Activated T-helper 1 cell treated with Interleukin-2 at 50 U/mL for 16 hours (primary cell): ENCODE data around the gene TTC9B.

Experiments used
- DNase-seq: peaks from one replicate; pipeline ENCODE4 v3.0.0-alpha.2; 2020; ENCODE audit warnings: low read depth

Gene TTC9B

GRCh38 chr19:40247735-40248262 lies 29.6 kb upstream of the TTC9B start:
- DNase-seq = no peak

- DNase-seq = no peak
These were observed 29.0 kb upstream of the TTC9B start for GRCh38 chr19:40247178-40247577.

DNA sequence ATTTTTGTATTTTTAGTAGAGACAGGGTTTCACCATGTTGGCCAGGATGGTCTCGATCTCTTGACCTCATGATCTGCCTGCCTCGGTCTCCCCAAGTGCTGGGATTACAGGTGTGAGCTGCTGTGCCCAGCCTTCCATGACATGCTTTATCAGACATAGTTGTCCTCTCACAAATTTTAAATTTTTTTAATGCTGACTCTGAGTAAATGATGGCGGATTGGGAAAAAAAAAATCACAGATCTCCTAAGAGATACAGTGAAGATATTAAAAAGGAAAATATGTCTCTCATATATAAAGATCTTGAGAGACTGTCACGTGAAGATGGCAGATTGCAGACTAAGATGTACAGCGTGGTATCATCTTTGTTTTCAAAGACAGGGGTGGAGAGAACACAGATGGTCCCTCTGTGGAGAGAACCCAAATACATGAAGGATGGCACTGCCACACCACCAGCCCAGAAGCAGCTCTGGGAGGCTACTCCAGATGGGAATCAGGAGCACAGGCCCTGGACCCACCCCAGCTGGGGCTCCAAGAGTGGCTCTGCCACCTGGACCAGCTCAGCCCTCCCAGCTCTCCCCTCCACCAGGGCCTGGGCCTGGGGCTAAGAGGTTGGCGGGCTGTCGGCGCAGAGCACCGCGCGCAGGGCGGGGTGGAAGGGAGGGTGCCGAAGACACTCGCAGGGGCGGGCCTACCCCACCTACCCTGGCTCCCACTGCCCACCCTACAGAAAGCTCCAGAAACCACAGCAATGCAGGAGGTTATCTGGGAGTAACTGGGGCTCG lies 28.3 kb upstream of the TTC9B start:
- no peak for DNase-seq

DNA sequence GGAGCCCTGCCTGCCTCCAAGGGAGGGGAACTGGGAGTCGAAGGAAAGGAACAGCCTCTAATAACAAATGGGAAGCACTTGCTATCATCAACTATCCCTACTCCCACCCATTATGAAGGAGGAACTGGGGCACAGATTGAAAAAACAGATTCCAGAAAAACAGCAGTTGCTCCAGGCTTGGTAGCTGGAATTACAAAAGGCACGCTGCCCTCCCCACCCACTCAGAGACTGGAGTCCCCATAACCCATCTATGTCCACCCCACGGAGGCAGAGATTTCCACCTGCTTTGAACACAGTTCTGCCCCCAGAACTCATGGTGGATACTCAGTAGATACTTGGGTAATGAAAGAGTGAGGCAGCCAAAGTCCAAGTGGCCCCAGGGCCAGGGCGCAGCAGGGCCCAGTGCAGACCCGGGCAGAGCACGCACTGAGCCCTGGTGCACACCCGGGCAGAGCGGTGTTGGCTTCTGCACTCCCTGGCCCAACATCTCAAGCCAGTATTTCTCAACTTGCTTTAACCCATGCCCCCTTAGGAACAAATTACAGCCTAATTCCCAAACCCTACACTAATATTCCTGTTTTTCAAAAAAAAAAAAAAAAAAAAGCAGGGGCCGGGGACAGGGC lies 27.4 kb upstream of the TTC9B start:
- DNase-seq = no peak

- DNase-seq = no peak
These were observed 26.6 kb upstream of the TTC9B start for GRCh38 chr19:40244579-40245317.

DNA sequence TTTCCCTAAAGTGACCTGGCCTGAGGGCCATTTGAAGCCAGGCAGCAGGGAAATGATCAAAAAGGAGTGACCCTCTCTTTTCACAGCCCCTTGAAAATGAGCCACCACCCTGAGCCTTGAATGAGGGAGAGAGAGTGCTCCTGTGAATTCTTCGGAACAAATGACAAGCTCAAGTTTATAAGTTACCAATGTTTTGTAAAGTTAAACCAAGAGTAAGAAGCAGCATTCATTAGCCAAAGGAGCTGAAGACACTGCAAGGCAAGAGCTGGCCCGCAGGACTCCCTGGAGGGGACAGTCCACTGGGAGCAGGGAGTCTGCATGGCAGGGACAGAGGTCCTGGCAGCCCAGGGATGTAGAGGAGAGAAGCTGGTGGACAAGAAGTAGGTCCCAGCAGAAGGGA lies 25.0 kb upstream of the TTC9B start:
- no peak for DNase-seq

GRCh38 chr19:40242480-40242879 lies 24.3 kb upstream of the TTC9B start:
- DNase-seq = no peak

DNA sequence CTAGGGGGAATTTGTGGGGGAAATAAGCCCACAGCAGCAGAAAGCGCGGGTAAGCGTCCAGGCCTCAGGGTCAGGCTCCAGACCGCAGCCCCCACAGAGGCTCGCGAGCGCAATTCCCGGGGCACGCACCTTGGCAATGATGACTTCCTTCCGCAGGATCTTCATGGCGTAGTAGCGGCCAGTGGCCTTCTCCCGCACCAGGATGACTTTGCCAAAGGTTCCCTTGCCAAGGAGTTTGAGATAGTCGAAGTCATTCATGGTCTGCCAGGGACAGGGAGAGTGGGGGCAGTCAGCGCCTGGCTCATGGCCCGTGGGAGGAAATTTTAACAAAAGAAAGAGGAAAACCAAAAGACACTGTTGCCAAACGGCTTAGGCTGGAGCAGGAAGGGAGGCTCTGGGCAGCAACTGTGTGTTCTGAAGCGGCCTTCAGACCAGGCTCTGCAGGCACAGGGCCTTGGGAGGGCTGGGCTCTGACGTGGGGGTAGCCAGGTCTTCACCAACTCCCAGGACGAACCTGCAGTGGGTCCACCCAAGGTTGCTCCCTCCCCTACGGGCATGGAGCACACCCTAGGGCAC lies 23.7 kb upstream of the TTC9B start:
- no peak for DNase-seq

DNA sequence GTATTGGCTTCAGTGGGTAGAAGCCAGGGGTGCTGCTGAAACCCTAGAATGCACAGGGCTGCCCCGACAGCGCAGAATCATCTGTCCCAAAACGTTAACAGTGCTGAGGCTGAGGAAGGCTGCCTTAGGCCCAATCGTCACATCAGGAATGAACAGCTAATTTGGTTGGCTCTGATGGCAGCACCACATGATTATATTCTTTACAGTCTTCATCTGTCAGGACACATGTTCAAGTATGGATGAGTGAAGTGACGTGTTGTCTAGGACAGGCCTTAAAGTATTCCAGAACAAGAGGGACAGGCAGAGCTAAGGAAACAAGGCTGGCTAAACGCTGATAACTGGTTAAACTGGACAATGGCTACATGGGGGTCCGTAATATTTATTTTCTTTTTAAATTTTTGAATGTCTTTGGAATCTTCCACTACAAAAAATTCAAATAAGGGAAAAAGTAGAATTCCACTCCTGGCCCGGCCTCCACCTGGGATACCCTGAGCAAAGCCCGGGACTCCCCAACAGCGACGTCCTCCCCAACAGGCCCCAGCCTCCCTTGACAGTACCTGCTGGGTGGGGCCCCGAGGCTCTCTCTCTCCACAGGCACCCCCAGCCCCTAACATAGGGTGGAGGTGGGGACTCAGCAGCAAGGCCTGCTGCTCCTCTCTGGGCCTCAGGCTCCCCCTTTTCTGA lies 23.1 kb upstream of the TTC9B start:
- DNase-seq = no peak

DNA sequence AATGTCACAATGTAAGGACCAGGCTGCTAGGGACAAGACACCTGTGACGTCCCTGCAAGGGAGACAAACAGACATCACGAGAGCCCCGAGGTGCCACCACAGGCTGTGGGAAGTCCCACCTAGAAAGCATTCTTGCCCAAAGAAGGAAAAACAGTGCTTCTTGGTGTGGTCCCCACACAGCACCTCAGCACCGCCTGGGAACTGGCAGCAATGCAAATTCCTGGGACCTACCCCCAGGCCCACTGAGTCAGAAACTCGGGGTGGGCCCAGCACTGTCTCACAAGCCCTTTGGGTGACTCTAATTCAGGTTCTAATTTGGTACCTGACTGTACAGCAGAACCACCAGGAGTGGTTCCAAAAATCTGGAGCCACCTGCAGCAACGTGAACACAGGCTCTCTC lies 22.1 kb upstream of the TTC9B start:
- DNase-seq = no peak

GRCh38 chr19:40239415-40240226 lies 21.4 kb upstream of the TTC9B start:
- no peak for DNase-seq

DNA sequence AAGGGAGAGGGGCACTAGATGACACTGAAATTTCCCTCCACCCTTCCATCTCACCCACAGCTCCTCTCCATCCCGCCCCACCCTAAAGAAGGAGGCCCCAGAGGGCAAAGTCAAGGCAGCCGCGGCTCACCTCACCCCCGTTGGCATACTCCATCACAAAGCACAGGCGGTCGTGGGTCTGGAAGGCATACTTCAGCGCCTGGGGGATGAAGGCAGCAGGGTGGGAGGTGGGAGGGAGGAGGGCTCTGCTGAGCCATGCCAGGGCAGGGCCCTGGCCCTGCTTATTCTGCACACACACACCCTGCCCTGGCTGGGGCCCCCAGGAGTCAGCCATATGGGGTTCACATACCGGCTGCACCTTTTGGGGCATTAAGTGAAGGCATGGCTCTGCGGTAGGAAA lies 20.6 kb upstream of the TTC9B start:
- DNase-seq = no peak

DNA sequence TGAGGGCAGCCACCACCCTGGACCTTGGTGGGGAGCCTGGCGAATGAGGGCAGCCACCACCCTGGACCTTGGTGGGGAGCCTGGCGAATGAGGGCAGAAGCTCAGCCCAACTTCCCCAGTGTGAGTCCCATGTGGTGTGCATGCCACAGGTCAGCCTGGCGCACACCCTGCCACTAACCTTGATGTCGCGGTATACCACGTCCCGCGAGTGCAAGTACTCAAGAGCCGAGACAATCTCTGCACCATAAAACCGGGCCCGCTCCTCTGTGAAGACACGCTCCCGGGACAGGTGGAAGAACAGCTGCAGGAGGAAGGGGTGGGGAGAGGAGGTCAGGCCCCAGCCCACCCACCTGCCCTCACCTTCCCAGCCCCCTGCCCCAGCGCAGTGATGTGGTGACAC lies 19.6 kb upstream of the TTC9B start:
- DNase-seq = no peak

DNA sequence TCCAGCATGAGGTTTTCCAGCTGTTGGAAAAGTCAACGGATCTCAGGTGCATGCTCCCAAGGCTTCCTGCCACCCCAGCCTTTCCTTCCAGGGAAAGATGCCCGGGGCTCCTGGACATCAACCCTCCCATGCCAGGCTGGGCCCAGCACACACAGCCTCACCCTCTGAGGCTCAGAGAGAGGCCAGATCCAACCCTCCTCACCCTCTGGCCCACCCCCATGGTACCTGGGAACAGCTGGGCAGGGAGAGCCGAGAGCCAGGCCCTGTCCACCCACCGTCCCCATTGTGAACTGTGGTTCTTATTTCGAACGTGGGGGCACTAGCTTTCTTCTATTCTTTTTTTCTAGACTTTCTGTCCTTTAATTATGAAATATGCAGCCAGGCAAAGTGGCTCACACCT lies 18.2 kb upstream of the TTC9B start:
- DNase-seq = no peak

DNA sequence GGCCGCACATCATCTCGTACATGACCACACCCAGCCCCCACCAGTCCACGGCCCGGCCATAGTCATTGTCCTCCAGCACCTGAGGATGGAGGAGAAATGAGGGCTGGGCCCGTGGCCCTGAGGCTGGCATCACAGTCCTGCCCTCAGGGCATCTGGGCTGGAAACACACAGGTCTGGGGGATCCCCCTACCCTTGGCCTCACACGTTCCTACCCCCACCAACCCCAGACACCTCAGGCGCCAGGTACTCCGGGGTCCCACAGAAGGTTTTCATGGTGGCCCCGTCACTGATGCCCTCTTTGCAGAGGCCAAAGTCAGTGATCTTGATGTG lies 17.8 kb upstream of the TTC9B start:
- no peak for DNase-seq

DNA sequence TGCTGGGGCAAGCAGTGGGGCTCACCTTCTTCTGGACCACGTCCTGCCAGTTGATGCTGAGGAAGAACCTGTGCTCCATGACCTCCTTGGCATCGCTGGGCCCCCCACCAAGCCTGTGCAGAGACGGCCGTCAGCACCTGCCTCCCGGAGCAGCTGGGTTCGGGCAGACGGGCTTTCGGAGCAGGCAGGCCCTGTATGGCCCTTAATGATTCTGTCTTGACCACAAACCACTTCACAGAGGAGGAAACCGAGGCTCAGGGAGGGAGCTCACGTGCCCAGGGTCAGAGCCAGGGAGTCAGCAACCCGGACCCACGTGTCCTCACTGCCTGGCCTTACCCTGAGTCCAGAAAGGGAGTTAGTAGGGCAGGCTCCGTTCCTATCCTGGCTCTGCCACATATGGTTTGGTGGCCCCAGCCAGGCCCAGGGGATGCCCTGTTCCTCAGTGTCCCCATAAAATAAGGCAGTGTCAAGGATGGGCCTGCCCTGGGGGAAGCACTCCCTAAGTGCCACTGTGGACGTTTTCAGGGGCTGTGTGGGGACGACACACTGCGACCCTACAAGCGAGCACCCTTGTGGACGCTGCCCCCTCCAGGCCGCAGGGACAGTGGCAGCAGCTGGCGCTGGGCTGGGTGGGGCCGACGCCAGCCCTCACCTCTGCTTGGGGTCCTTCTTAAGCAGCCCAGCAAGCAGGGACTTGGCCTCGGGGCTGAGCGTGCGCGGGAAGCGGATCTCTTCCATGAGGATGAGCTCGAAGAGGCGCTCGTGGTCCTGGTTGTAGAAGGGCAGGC lies 17.2 kb upstream of the TTC9B start:
- no peak for DNase-seq

DNA sequence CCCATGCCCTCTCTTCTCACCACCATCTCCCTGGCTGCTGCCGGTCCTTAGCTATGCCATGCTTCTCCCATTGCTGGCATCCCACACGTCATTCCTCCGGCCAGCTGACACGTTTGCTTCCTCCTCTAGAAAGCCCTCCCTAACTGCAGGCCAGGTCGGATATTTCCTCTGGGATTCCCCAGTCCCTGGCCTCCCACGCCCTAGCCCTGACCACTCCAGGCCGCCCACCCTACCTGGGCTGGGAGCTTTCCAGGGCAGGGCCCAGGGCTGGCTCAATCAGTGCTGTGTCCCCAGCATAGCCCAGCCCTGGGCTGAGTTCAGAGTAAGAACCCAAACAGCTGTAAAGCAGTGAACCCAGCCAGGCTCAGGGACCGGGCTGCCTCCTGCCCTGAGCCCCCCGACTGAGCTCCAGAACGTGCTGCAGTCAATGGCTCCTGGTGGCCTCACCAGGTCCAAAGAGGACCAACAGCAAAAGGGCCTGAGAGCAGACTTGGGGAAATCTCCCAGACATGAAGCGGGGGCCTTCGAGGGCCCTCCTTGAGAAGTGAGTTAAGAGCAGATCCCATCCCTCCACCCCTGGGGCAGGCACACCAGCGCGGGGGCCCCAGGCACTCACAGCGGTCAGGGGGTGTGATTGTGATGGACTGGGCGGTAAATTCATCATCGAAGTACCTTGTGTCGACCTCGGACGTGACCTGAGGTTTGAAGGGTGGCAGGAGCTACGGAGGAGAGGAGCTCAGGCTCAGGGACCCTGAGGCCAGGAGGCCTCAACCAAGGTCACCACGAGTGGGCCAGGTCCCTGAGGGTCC lies 16.4 kb upstream of the TTC9B start:
- DNase-seq = no peak

DNA sequence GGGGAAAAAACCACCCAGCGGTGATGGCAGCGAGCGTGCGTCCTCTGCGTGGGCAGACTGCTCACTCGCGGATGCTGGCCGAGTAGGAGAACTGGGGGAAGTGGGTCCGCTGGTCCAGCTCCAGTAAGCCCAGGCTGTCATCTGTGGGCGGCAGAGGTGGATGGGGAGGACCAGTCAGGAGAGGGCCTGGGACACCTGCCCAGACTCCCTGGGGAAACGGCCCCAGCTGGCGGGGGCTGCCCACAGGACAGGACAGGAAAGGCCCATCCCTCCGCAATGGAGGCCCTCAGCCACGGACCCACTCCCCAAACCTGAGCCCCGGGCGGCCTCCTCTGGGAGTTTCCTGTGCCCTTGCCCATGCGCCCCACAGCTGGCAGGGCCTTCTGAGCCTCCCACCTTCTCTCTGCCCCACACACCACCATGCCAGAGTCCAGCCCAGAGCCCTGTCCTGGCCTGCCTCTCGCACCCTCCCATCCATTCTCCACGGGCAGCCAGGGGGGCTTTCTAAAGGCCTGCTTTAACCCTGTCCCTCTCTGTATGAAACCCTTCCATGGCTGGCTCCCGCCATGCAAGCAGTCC lies 15.7 kb upstream of the TTC9B start:
- no peak for DNase-seq
